CD4-positive, alpha-beta T cell (primary cell): ENCODE measurements around the gene NEBL. TPM values are rescaled to one million over a fixed set of nuclear protein-coding genes. Genes with fewer than 3 reads are reported as not detected.

Experiments used
- ATAC-seq: fragments of 200-7000 bp; cut with Tn5 transposase; one replicate; pipeline ENCODE4 v1.10.0; 2022; ENCODE audit warnings: mild to moderate bottlenecking; ENCODE audit not compliant: poor library complexity
- CTCF ChIA-PET: fragments of 350-600 bp; sonication (Branson Sonifier 250); formaldehyde crosslinking; loops from one replicate; lab custom pipeline; 2021; ENCODE audit warnings: antibody characterized with exemption, inconsistent platforms; lab: Charles Lee
- POLR2A ChIA-PET: fragments of 350-600 bp; sonication (Branson Sonifier 250); formaldehyde crosslinking; loops from one replicate; lab custom pipeline; 2021; ENCODE audit warnings: antibody characterized with exemption, inconsistent platforms; lab: Charles Lee
- DNase-seq, 14 experiments: peaks; one replicate each; pipeline ENCODE4 v3.0.0-alpha.2; 2013 to 2020; ENCODE audit warnings: mixed read lengths in 2 of 14
- H3K27ac ChIP-seq, 2 donors: one replicate each; pipeline versions ENCODE4 v1.5.1 to v1.7.0; 2013; ENCODE audit warnings: low read length in 2 of 2, low read depth in 1 of 2, mild to moderate bottlenecking in 1 of 2
- H3K27me3 ChIP-seq, 2 experiments: 1 replicate in 1 of 2; 2 replicates in 1 of 2; pipeline versions ENCODE4 v1.6.1 to v1.7.0; 2013; ENCODE audit warnings: low read length in 2 of 2, control low read depth in 1 of 2, mild to moderate bottlenecking in 1 of 2, moderate library complexity in 1 of 2; ENCODE audit not compliant: insufficient read depth in 2 of 2, control insufficient read depth in 1 of 2
- H3K36me3 ChIP-seq: one replicate; pipeline ENCODE4 v1.6.1; 2013; ENCODE audit warnings: low read length, control low read depth; ENCODE audit not compliant: insufficient read depth
- H3K4me1 ChIP-seq: one replicate; pipeline ENCODE4 v1.6.1; 2013; ENCODE audit warnings: low read length, control low read depth; ENCODE audit not compliant: insufficient read depth
- H3K4me3 ChIP-seq: one replicate; pipeline ENCODE4 v1.5.1; 2013; ENCODE audit warnings: mild to moderate bottlenecking, low read length, moderate library complexity
- H3K9me3 ChIP-seq, 2 experiments: 1 replicate in 1 of 2; 2 replicates in 1 of 2; pipeline versions ENCODE4 v1.6.1 to v1.7.0; 2013; ENCODE audit warnings: low read length in 2 of 2, mild to moderate bottlenecking in 2 of 2, control low read depth in 1 of 2, moderate library complexity in 1 of 2; ENCODE audit not compliant: control insufficient read depth in 1 of 2, insufficient read depth in 1 of 2
- H3K27ac Mint-ChIP-seq: one replicate; pipeline ENCODE4 v1.8.0; 2020; ENCODE audit warnings: mixed read lengths
- H3K27me3 Mint-ChIP-seq: one replicate; pipeline ENCODE4 v1.8.0; 2021; ENCODE audit warnings: mixed read lengths
- H3K36me3 Mint-ChIP-seq: one replicate; pipeline ENCODE4 v1.8.0; 2021; ENCODE audit warnings: low read depth, mixed read lengths
- H3K4me1 Mint-ChIP-seq: one replicate; pipeline ENCODE4 v1.8.0; 2021; ENCODE audit warnings: low read depth, mixed read lengths
- H3K4me3 Mint-ChIP-seq: one replicate; pipeline ENCODE4 v1.8.0; 2020; ENCODE audit warnings: mild to moderate bottlenecking, mixed read lengths
- H3K9me3 Mint-ChIP-seq: one replicate; pipeline ENCODE4 v1.8.0; 2020; ENCODE audit warnings: mixed read lengths
- CTCF ChIP-seq: fragments of 200-600 bp; IDR thresholded peaks from one replicate; pipeline ENCODE4 v1.8.0; 2022; ENCODE audit warnings: antibody characterized with exemption, mild to moderate bottlenecking
- intact Hi-C, 2 experiments: fragments of 100-400 bp; cut with DNase I in 1 of 2; cut with micrococcal nuclease in 1 of 2; formaldehyde crosslinking; loops; one replicate each; pipeline versions ENCODE4 v1.15.1 to v1.9.0; 2023 to 2025; cut with DNase I, micrococcal nuclease
- total RNA-seq, 174 experiments: library from RNA in 2 of 174; stranded (reverse) in 2 of 174; gene quantifications; one replicate each; pipeline ENCODE4 v1.2.3 and lab custom pipeline; 2021 to 2026

NEBL gene
- total RNA-seq, 2 experiments from 2014 or later = 0.17 to 0.22 TPM

GRCh38 chr10:20892796-20893195, 4.3 kb downstream of the NEBL start:
- no peaks in the 10 kb centered on the region for H3K36me3 Mint-ChIP-seq
- ChIA-PET POLR2A (no interaction called here), CTCF (no interaction called here)
- no peak overlapping the region for H3K4me3 ChIP-seq
- intact Hi-C loops = no loop called here
- no peaks in the 10 kb centered on the region for H3K36me3 ChIP-seq
- no peak overlapping the region for H3K27ac Mint-ChIP-seq
- DNase-seq = no peak
- TF ChIP-seq CTCF = no peak
- H3K27me3 Mint-ChIP-seq = peaks cover 11% of the 10 kb centered on the region
- no peak overlapping the region for H3K27ac ChIP-seq
- no peaks in the 10 kb centered on the region for H3K27me3 ChIP-seq
- no peaks in the 10 kb centered on the region for H3K9me3 ChIP-seq
- no peak overlapping the region for H3K4me3 Mint-ChIP-seq
- H3K4me1 ChIP-seq = no peaks in the 10 kb centered on the region
- no peaks in the 10 kb centered on the region for H3K9me3 Mint-ChIP-seq
- H3K4me1 Mint-ChIP-seq = no peaks in the 10 kb centered on the region
- ATAC-seq = no peak

GRCh38 chr10:20892011-20892585, 5.0 kb downstream of the NEBL start:
- no peak overlapping the region for H3K27ac ChIP-seq
- intact Hi-C loops = no loop called here
- no peak for ATAC-seq
- no peak for DNase-seq
- no peaks in the 10 kb centered on the region for H3K4me1 ChIP-seq
- TF ChIP-seq CTCF = no peak
- H3K27ac Mint-ChIP-seq = no peak overlapping the region
- H3K36me3 Mint-ChIP-seq = no peaks in the 10 kb centered on the region
- no peaks in the 10 kb centered on the region for H3K36me3 ChIP-seq
- no peaks in the 10 kb centered on the region for H3K9me3 ChIP-seq
- H3K27me3 Mint-ChIP-seq = peaks cover 11% of the 10 kb centered on the region
- H3K4me1 Mint-ChIP-seq = no peaks in the 10 kb centered on the region
- POLR2A ChIA-PET = no interaction called here
- H3K4me3 ChIP-seq = no peak overlapping the region
- CTCF ChIA-PET = no interaction called here
- H3K27me3 ChIP-seq = no peaks in the 10 kb centered on the region
- no peaks in the 10 kb centered on the region for H3K9me3 Mint-ChIP-seq
- H3K4me3 Mint-ChIP-seq = no peak overlapping the region

GRCh38 chr10:20891338-20891714, 5.8 kb downstream of the NEBL start:
- DNase-seq = no peak
- Mint-ChIP-seq H3K27me3 (peaks cover 11% of the 10 kb centered on the region), H3K36me3 (no peaks in the 10 kb centered on the region), H3K4me3 (no peak overlapping the region), H3K9me3 (no peaks in the 10 kb centered on the region), H3K4me1 (no peaks in the 10 kb centered on the region), H3K27ac (no peak overlapping the region)
- Histone ChIP-seq H3K27me3 (no peaks in the 10 kb centered on the region), H3K9me3 (no peaks in the 10 kb centered on the region), H3K27ac (no peak overlapping the region), H3K4me3 (no peak overlapping the region), H3K4me1 (no peaks in the 10 kb centered on the region), H3K36me3 (no peaks in the 10 kb centered on the region)
- ChIA-PET POLR2A (no interaction called here), CTCF (no interaction called here)
- intact Hi-C loops = no loop called here
- no peak for TF ChIP-seq CTCF
- ATAC-seq = no peak
